ENCODE results near the gene CD200.

GRCh38 chr3:112409041-112409440 lies 76.1 kb downstream of the CD200 start:
- no peak for TF ChIP-seq CTCF (conservative IDR thresholded peaks at IDR 0.05; ENCODE audit: low read depth, low read length)
- no peak for TF ChIP-seq EZH2 (IDR thresholded peaks at IDR 0.05; ENCODE audit: borderline replicate concordance, low read depth, low read length, poor library complexity, severe bottlenecking)
